BE2C (cell line): ENCODE measurements around the gene CAMTA1.

Source experiments
- DNase-seq: peaks from one replicate; pipeline ENCODE4 v3.0.0-alpha.2; 2020
- H3K27me3 ChIP-seq: fragments of 250-450 bp; sonication (Bioruptor Pico); 2 replicates; pipeline ENCODE4 v1.5.1; 2020; ENCODE audit warnings: mild to moderate bottlenecking
- H3K36me3 ChIP-seq: fragments of 250-450 bp; sonication (Bioruptor Pico); 2 replicates; pipeline ENCODE4 v1.5.1; 2020; ENCODE audit warnings: mild to moderate bottlenecking
- H3K4me1 ChIP-seq: fragments of 250-450 bp; sonication (Bioruptor Pico); 2 replicates; pipeline ENCODE4 v1.5.1; 2020
- H3K4me3 ChIP-seq: 2 replicates; pipeline ENCODE4 v1.5.1; 2011; ENCODE audit warnings: low read depth, low read length
- H3K9me3 ChIP-seq: fragments of 250-450 bp; sonication (Bioruptor Pico); 2 replicates; pipeline ENCODE4 v1.5.1; 2020
- TF ChIP-seq, protein P1 (sequence below): IDR thresholded peaks from 2 replicates; pipeline ENCODE4 v1.5.1; 2012; ENCODE audit warnings: mild to moderate bottlenecking, low read depth, low read length

The CAMTA1 gene

DNA sequence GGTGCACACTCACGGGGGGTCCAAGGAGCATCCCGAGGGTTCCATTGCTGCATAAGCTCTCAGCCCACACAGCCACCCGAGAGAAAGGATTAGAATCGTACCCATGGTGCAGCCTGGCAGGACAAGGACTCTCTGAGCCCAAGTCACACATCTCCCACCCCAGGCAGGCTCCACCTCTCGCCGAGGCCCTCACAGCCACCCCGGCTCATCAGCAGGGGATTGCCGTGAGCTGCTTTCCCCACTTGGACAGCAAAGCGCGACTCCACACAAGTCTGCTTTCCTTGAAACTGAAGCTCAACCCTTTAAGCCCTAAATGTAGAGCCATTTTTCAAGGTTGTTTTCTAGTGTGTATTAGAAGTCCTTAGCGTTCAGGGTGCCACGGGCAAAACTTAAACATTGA is 679.5 kb downstream of the CAMTA1 start:
- TF ChIP-seq, protein P1, sequence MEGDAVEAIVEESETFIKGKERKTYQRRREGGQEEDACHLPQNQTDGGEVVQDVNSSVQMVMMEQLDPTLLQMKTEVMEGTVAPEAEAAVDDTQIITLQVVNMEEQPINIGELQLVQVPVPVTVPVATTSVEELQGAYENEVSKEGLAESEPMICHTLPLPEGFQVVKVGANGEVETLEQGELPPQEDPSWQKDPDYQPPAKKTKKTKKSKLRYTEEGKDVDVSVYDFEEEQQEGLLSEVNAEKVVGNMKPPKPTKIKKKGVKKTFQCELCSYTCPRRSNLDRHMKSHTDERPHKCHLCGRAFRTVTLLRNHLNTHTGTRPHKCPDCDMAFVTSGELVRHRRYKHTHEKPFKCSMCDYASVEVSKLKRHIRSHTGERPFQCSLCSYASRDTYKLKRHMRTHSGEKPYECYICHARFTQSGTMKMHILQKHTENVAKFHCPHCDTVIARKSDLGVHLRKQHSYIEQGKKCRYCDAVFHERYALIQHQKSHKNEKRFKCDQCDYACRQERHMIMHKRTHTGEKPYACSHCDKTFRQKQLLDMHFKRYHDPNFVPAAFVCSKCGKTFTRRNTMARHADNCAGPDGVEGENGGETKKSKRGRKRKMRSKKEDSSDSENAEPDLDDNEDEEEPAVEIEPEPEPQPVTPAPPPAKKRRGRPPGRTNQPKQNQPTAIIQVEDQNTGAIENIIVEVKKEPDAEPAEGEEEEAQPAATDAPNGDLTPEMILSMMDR, result no peak

DNA sequence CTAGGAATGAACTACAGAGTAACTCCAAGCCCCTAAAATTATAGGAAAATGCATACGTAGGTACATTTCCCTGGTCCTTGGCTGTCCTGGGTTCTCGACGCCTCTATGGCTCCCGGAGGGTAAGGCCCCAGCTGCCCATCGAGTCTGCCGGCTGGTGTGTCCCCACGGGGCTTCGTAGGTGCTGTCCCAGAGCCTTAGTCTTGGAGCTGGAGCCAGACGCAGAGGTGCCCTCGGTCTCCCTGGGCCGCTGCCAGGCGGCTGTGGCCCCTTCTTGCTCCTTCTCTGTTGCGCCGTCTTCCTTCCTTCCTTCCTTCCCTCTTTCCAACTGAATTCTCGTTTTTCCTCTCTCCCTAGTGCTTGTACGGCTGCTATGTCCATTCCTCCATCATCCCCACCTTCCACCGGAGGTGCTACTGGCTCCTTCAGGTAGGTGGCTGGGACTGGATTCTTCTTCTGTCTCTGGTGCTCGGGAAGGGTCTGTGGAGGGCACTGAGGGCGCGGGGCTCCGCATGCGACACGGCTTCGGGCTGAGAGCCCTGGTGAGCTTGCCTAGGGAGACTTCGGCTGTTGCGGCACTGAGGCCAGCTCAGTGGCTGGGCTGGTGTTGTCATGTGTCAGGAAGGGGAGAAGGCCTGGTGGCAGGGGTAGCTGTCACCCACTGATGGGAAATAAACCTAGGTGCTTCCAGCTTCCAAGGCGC is 682.4 kb downstream of the CAMTA1 start:
- no peak for DNase-seq
- Histone ChIP-seq H3K4me1 (peaks cover 27% of the 10 kb centered on the region), H3K36me3 (no peaks in the 10 kb centered on the region), H3K27me3 (no peaks in the 10 kb centered on the region), H3K9me3 (no peaks in the 10 kb centered on the region), H3K4me3 (no peak overlapping the region)
- TF ChIP-seq, protein P1, result no peak

More for the DNA sequence above, 679.5 kb downstream of the CAMTA1 start:
- Histone ChIP-seq H3K36me3 (no peaks in the 10 kb centered on the region), H3K4me3 (no peak overlapping the region), H3K27me3 (no peaks in the 10 kb centered on the region), H3K4me1 (peaks cover 6% of the 10 kb centered on the region), H3K9me3 (no peaks in the 10 kb centered on the region)
- DNase-seq, result no peak

DNA sequence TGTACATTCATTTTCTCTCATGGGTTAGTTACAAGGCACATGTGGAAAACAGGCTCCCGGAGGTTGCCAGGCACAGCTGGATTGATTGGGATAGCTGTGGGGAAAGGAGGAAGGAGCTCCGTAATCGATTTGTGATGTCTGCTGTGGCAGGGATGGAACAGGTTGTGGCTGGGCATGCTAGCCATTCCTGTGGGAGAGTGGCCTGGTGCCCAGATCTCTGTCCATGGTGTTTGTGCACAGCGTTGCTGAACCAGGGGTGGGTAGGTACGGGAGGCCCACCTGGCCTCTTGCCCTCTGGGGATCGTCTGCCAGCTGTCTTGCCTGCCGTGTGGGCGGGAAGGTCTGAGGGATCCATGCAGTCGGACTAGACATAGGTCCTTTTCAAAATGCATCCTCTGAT is 683.0 kb downstream of the CAMTA1 start:
- no peaks in the 10 kb centered on the region for H3K36me3 ChIP-seq
- no peaks in the 10 kb centered on the region for H3K27me3 ChIP-seq
- H3K9me3 ChIP-seq, result no peaks in the 10 kb centered on the region
- no peak overlapping the region for H3K4me3 ChIP-seq
- no peak for DNase-seq
- TF ChIP-seq, protein P1, result no peak
- peaks cover 27% of the 10 kb centered on the region for H3K4me1 ChIP-seq

DNA sequence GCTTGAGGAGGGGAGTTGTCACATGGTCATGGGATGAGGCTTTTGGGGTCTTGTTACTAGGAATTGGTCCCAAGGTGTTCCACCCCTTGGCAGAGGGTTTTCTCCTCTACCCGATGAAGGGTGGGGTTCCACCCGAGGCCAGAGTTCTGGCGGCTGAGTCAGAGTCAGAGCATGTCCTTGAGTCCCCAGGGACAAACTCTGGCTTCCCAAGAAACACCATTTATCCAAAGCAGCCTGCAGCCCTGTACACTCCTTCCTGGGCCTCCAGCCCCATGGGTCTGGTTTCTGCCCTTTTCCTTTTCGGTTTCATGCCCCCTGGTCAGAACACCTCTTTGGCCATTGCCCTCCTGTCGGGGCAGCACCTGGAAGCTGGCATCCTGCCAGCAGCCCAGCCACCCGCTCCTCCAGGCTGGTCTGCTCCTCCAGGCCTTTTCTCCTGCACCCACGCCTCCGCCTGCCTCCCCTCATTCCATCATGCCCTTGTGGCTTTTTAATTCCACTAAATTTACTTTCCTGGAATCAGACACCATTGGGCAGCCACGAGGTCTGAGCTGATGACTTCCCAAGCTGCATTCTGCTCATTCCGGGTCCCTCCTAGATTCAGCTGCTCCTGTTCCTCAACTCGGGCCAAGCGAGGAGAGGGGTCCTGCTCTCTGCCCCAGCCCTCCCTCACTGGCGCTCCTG is 684.1 kb downstream of the CAMTA1 start:
- DNase-seq, result peak; percentile 51
- TF ChIP-seq, protein P1, result no peak
- H3K27me3 ChIP-seq, result no peaks in the 10 kb centered on the region
- H3K4me3 ChIP-seq, result no peak overlapping the region
- no peaks in the 10 kb centered on the region for H3K9me3 ChIP-seq
- peaks cover 27% of the 10 kb centered on the region for H3K4me1 ChIP-seq
- H3K36me3 ChIP-seq, result no peaks in the 10 kb centered on the region

DNA sequence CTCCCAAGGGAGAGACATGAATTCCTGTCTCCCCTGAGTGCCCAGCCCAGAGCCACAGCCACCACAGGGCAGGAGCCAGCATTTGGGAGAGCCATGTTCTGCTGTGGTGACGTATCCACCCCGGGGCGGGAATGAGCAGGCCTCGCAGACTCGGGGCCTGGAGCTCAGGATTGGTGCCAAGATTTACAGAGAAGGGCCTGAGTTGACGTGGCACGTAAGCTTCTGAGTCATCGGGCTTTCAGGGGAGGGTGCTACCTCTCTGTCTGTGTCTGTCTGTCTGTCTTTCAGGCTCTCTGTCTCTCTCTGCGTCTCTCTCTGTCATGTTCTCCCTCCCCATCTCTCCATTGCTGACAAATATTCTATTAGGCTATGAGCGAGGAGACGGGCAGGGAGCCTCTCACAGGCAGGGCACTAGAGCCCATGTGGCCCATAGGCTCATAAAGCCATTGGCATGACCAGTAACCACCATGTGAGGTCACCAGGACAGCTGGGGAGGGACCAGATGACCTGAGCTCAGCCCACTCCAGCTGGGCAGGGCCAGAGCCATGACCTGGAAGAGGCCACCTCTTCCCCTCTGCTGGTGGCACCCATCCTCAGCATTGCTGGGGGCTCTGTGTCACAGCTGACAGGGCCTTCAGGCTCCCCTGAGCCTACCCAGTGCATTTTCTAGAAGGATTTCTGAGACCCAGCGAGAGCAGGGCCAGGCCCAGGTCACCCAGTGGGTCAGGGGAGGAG is 685.8 kb downstream of the CAMTA1 start:
- TF ChIP-seq, protein P1, result no peak
- no peaks in the 10 kb centered on the region for H3K27me3 ChIP-seq
- H3K4me3 ChIP-seq, result no peak overlapping the region
- no peaks in the 10 kb centered on the region for H3K36me3 ChIP-seq
- peak; percentile 87 for DNase-seq
- no peaks in the 10 kb centered on the region for H3K9me3 ChIP-seq
- H3K4me1 ChIP-seq, result peaks cover 27% of the 10 kb centered on the region
